HG03439 (cell line): ENCODE measurements around the gene RNASE12.
"Not testable (repeated sequence)": the region's sequence is repeated elsewhere in the genome, so short reads cannot be mapped to it uniquely, and the experiment has no call there.

Source experiments
- ATAC-seq: cut with Tn5 transposase; IDR thresholded peaks from one replicate; pipeline ENCODE4 v1.9.1; 2021; ENCODE audit warnings: mild to moderate bottlenecking, moderate library complexity; ENCODE audit not compliant: unreplicated experiment

Gene RNASE12

GRCh38 chr14:20591235-20591634 lies at the start of gene RNASE12:
RNASE12 (minus strand) TSS chr14:20591376; CDS start chr14:20590723, 653 bp downstream.
- no peak for ATAC-seq

GRCh38 chr14:20632831-20633691 lies 41.9 kb upstream of the RNASE12 start:
- peak; percentile 73 for ATAC-seq

GRCh38 chr14:20632448-20632830 lies 41.3 kb upstream of the RNASE12 start:
- ATAC-seq: peak; percentile 25

- no peak for ATAC-seq
These were observed 40.8 kb upstream of the RNASE12 start for GRCh38 chr14:20631880-20632389.

GRCh38 chr14:20631023-20631879 lies 40.1 kb upstream of the RNASE12 start:
- ATAC-seq: no peak

GRCh38 chr14:20630340-20631022 lies 39.3 kb upstream of the RNASE12 start:
- no peak for ATAC-seq

GRCh38 chr14:20628063-20628854 lies 37.1 kb upstream of the RNASE12 start:
- ATAC-seq: no peak

- ATAC-seq: no peak
These were observed 36.3 kb upstream of the RNASE12 start for GRCh38 chr14:20627346-20628027.

- ATAC-seq: no peak
These were observed 35.1 kb upstream of the RNASE12 start for GRCh38 chr14:20626274-20626673.

- ATAC-seq: peak; percentile 40
These were observed 33.4 kb upstream of the RNASE12 start for GRCh38 chr14:20624495-20625070.

- no peak for ATAC-seq
These were observed 32.6 kb upstream of the RNASE12 start for GRCh38 chr14:20623798-20624197.

- ATAC-seq: no peak
These were observed 31.7 kb upstream of the RNASE12 start for GRCh38 chr14:20622816-20623291.

GRCh38 chr14:20620798-20621478 lies 29.8 kb upstream of the RNASE12 start:
- ATAC-seq: no peak

GRCh38 chr14:20619688-20620087 lies 28.5 kb upstream of the RNASE12 start:
- not testable (repeated sequence) for ATAC-seq

- ATAC-seq: no peak
These were observed 27.1 kb upstream of the RNASE12 start for GRCh38 chr14:20618271-20618749.

- no peak for ATAC-seq
These were observed 26.2 kb upstream of the RNASE12 start for GRCh38 chr14:20617138-20618003.

GRCh38 chr14:20615996-20616395 lies 24.8 kb upstream of the RNASE12 start:
- ATAC-seq: no peak
